Lower lobe of right lung (tissue), 2 donors: ENCODE data around the gene UCN2. TPM values are rescaled to one million over a fixed set of nuclear protein-coding genes. Genes with fewer than 3 reads are reported as not detected.

Experiments
- ATAC-seq, 2 donors: fragments of 200-7000 bp; cut with Tn5 transposase; one replicate each; pipeline ENCODE4 v1.9.1; 2020 to 2022; ENCODE audit warnings: mild to moderate bottlenecking in 2 of 2, moderate library complexity in 2 of 2
- DNase-seq: peaks from one replicate; pipeline ENCODE4 v3.0.0-alpha.2; 2020
- H3K27ac ChIP-seq: fragments of 200-600 bp; one replicate; pipeline ENCODE4 v1.8.0; 2022
- H3K27me3 ChIP-seq: fragments of 200-600 bp; one replicate; pipeline ENCODE4 v1.8.0; 2022; ENCODE audit warnings: low read depth
- H3K36me3 ChIP-seq: fragments of 200-600 bp; one replicate; pipeline ENCODE4 v1.8.0; 2022; ENCODE audit warnings: mild to moderate bottlenecking
- H3K4me1 ChIP-seq: fragments of 200-600 bp; one replicate; pipeline ENCODE4 v1.8.0; 2022
- H3K4me3 ChIP-seq: fragments of 200-600 bp; one replicate; pipeline ENCODE4 v1.8.0; 2022; ENCODE audit warnings: mild to moderate bottlenecking
- H3K9me3 ChIP-seq: fragments of 200-600 bp; one replicate; pipeline ENCODE4 v1.8.0; 2022
- intact Hi-C: fragments of 100-400 bp; cut with DNase I; formaldehyde crosslinking; loops from one replicate; pipeline ENCODE4 v1.11.0; 2022
- total RNA-seq: library from RNA; stranded (reverse); fragmentation: NEBNext Ultra II Directional; extraction: Animal tissue kit (Norgen Biotek cat#: 25700); gene quantifications from one replicate; pipeline ENCODE4 v1.2.1, GENCODE V29; 2021
- TF ChIP-seq, protein P1 (sequence below): fragments of 200-600 bp; IDR thresholded peaks from one replicate; pipeline ENCODE4 v1.8.0; 2022; ENCODE audit warnings: antibody characterized with exemption, mild to moderate bottlenecking
- donor health status: DM: no; HTN: yes; CAD: no; lungs with severe emphysema.

UCN2 gene
- total RNA-seq, 1 donor from 2014 or later = 0.32 TPM

DNA sequence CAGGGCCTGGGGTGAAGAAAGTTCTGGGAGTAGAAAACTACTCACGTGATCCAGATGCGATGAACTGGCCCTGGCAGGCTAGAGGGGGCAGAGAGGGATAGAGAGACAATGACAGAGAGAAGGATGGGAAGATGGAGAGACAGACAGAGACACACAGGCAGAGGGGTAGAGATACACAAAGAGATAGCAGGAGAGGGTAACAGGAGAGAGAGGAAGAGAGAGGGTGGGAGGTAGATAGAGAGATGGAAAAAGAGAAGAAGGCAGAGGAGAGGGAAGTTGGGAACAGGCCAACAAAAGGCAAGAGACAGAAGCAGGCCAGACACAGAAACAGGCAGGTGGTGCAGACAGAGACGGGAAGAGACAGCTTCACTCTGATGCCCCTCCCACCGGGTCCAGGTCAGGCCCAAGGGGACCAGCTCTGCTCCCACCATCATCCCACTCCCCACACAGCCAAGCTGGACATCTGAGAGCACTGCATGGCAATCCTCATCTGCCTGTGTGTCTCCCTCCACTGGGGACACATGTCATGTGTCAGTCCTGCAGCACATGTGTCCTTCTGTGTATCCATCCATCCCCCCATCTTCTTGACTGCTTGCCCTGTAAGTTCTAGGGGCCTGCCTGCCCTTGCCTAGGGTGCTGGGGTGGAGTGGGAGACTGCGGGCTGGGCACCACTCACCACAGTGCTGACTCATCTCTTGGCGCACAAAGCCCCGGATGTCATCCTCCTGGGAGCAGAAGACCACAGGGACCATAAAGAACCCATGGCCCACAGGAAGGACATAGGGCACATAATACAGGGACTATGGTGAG lies 2.2 kb upstream of the UCN2 start:
- H3K27me3 ChIP-seq = no peaks in the 10 kb centered on the region
- no peak overlapping the region for H3K4me3 ChIP-seq
- intact Hi-C loops = no loop called here
- H3K27ac ChIP-seq = no peak overlapping the region
- TF ChIP-seq, protein P1, sequence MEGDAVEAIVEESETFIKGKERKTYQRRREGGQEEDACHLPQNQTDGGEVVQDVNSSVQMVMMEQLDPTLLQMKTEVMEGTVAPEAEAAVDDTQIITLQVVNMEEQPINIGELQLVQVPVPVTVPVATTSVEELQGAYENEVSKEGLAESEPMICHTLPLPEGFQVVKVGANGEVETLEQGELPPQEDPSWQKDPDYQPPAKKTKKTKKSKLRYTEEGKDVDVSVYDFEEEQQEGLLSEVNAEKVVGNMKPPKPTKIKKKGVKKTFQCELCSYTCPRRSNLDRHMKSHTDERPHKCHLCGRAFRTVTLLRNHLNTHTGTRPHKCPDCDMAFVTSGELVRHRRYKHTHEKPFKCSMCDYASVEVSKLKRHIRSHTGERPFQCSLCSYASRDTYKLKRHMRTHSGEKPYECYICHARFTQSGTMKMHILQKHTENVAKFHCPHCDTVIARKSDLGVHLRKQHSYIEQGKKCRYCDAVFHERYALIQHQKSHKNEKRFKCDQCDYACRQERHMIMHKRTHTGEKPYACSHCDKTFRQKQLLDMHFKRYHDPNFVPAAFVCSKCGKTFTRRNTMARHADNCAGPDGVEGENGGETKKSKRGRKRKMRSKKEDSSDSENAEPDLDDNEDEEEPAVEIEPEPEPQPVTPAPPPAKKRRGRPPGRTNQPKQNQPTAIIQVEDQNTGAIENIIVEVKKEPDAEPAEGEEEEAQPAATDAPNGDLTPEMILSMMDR = no peak
- H3K4me1 ChIP-seq = peaks cover 9% of the 10 kb centered on the region
- ATAC-seq (peak in 1 of 2 donors; percentile 2), DNase-seq (no peak)
- H3K36me3 ChIP-seq = no peaks in the 10 kb centered on the region
- no peaks in the 10 kb centered on the region for H3K9me3 ChIP-seq

DNA sequence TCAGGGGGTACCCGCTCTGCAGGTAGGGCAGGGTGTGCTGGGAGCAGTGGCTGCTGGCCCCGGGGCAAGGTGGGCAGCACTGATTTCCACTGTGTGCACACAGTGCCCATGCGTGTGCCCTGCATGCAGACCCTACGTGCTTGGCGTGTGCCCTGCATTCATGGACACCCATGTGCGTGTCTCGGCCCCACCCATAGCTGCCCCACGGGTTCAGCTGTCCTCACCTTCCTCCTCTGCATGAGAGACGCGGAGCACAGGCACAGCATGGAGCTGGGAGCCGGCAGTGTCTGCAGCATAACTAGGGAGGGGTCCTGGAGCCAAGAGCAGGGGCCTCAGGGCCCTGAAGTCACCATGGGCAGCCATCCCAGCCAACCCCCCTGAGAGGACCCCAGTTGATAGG lies 1.6 kb upstream of the UCN2 start:
- intact Hi-C loops = no loop called here
- Histone ChIP-seq H3K4me1 (peaks cover 15% of the 10 kb centered on the region), H3K27ac (no peak overlapping the region), H3K36me3 (no peaks in the 10 kb centered on the region), H3K9me3 (no peaks in the 10 kb centered on the region), H3K27me3 (no peaks in the 10 kb centered on the region), H3K4me3 (no peak overlapping the region)
- no peak for ATAC-seq
- no peak for DNase-seq
- TF ChIP-seq, protein P1 = no peak

DNA sequence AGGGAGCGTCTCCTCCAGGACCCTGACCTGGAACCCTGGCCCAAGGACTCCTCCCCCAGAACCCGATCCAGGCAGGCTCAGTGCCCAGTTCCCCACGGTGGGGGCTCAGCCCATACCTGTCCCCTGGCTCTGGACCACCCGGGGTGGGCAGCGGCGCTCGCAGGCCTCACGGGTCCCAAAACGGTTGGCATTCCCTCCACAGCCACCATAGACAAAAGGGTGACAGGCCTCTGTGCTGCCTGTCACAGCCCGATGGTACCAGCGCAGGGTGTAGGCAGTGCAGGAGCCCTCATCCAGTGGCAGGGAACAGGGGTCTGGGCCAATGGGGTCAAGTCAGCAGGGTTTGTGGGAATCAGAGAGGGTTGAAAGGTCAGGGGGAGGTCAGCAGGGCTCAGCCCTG lies 1.1 kb upstream of the UCN2 start:
- TF ChIP-seq, protein P1 = no peak
- H3K9me3 ChIP-seq = no peaks in the 10 kb centered on the region
- intact Hi-C loops = no loop called here
- no peaks in the 10 kb centered on the region for H3K36me3 ChIP-seq
- ATAC-seq (no peak), DNase-seq (no peak)
- H3K4me1 ChIP-seq = peaks cover 19% of the 10 kb centered on the region
- H3K27me3 ChIP-seq = no peaks in the 10 kb centered on the region
- H3K27ac ChIP-seq = no peak overlapping the region
- H3K4me3 ChIP-seq = no peak overlapping the region

DNA sequence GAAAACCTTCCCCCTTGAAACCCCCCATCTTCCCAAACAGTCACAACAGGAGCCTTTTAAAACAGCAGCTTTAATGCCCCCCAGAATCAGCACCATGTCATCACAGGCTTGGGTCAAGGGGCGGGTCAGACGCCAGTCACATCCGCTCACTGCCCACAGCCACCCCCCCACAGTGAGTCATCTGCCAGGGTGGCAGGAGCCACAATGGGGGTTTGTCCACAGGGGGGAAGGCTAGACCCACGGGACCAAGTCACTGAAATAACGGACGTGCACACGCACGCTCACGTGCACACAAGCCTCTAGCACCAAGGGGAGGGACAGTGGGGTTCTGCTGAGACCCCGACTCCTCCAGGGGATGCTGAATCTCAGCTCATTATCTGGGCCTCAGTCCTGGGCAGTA lies 441 bp upstream of the UCN2 start:
- intact Hi-C loops = no loop called here
- peak; percentile 59 to 65 for ATAC-seq
- Histone ChIP-seq H3K4me3 (no peak overlapping the region), H3K27me3 (no peaks in the 10 kb centered on the region), H3K9me3 (no peaks in the 10 kb centered on the region), H3K4me1 (peaks cover 24% of the 10 kb centered on the region), H3K27ac (no peak overlapping the region), H3K36me3 (no peaks in the 10 kb centered on the region)
- peak; percentile 84 for DNase-seq
- TF ChIP-seq, protein P1 = no peak

DNA sequence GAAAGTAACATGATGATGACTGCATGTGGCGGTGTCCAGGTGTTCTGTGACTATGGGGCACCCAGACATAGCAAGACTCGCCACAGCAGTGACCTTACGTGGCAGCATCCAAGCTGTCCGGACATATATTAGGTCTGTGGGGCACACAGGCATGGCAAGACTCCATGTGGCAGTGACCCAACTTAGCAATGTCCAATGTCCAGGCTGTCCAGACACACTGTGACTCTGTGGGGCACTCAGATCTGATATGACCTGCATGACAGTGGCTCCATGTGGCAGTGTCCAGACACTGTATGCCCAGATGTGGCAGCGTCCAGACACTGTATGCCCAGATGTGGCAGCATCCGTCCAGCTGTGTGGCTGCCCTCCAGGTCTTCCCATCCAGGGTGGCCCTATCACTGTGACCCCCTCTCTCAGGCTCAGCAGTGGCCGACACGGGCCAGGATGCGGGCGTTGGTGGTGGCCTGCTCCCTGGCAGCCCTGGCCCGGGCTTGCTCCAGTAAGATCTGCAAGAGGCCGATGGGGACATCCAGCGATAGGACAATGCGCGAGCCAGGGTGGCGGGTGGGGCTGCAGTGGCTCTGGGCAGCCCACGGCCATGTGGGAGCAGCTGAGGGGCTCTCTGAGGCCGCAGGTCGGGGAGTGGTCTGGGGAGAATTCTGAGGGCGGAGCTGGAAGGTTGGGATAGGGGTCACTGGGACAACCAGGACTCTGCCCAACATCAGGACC lies 1.1 kb downstream of the UCN2 start:
- no peaks in the 10 kb centered on the region for H3K36me3 ChIP-seq
- H3K4me3 ChIP-seq = no peak overlapping the region
- H3K27ac ChIP-seq = no peak overlapping the region
- H3K9me3 ChIP-seq = no peaks in the 10 kb centered on the region
- peaks cover 37% of the 10 kb centered on the region for H3K4me1 ChIP-seq
- no peaks in the 10 kb centered on the region for H3K27me3 ChIP-seq
- ATAC-seq (no peak), DNase-seq (no peak)
- TF ChIP-seq, protein P1 = no peak
- intact Hi-C loops = no loop called here
